Measurements from ENCODE around the gene LIX1.

The LIX1 gene

DNA sequence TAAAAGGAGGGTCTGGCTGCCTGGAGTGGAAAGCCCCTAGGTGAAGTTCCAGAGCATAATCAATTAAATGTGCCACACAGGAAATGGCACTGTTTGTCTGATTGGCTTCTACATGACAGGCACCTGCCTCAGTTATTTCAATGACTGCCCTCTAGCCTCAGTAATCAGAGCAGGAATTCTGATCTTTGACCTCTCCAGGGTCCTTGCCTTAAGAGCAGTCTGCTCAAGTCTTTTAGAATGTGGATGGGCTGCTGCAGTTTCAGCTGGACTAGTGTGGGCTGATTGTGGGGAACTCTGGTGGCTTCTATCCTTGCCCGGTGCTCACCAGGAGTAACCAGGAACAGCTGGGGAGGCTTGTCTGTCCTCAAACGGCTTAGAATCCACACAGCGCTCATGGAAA, 98.9 kb downstream of the LIX1 start:
- TF ChIP-seq, protein P1, sequence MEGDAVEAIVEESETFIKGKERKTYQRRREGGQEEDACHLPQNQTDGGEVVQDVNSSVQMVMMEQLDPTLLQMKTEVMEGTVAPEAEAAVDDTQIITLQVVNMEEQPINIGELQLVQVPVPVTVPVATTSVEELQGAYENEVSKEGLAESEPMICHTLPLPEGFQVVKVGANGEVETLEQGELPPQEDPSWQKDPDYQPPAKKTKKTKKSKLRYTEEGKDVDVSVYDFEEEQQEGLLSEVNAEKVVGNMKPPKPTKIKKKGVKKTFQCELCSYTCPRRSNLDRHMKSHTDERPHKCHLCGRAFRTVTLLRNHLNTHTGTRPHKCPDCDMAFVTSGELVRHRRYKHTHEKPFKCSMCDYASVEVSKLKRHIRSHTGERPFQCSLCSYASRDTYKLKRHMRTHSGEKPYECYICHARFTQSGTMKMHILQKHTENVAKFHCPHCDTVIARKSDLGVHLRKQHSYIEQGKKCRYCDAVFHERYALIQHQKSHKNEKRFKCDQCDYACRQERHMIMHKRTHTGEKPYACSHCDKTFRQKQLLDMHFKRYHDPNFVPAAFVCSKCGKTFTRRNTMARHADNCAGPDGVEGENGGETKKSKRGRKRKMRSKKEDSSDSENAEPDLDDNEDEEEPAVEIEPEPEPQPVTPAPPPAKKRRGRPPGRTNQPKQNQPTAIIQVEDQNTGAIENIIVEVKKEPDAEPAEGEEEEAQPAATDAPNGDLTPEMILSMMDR (conservative IDR thresholded peaks at IDR 0.05), result no peak

DNA sequence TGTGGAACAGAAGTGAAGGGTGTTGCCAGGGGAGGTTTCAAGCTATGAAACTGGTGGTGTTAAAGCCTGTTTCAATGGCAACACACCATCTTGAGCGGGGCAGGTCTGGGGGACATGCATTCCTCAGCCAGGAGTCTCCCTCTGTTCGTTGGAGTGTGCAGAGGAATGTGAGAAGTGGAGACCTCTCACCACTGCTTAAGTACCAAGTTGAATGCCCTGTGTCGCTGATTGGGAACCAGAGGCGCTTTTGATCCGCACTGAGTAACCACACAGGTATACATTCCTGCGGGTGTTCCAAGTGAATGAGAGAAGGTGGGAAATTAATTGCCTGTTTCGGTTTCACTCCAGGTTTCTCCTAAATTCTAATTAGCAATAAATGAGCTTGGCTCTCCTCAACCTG, 99.4 kb downstream of the LIX1 start:
- TF ChIP-seq, protein P1 (conservative IDR thresholded peaks at IDR 0.05), result no peak
- H3K27ac ChIP-seq, result peak overlapping the region; percentile 58; the same call in 1 of the 2 replicates

More for the DNA sequence above, 98.9 kb downstream of the LIX1 start:
- H3K27ac ChIP-seq, result peak overlapping the region; percentile 58

Data from VCaP (cell line).